Keratinocyte (primary cell): ENCODE measurements around the gene AP4S1.

Experiments
- CTCF ChIP-seq, 3 experiments: IDR thresholded peaks in 1 of 3; conservative IDR thresholded peaks in 1 of 3; optimal IDR thresholded peaks in 1 of 3; 2 replicates in 2 of 3; 3 replicates in 1 of 3; pipeline versions ENCODE3 to v1.5.1; 2011; ENCODE audit warnings: low read length in 3 of 3, mild to moderate bottlenecking in 3 of 3, moderate library complexity in 2 of 3, control low read depth in 1 of 3, inconsistent platforms in 1 of 3; ENCODE audit not compliant: insufficient read depth in 2 of 3; ENCODE audit errors: extremely low read depth in 1 of 3
- EZH2 ChIP-seq: IDR thresholded peaks from one replicate; pipeline ENCODE4 v1.6.1; 2012; ENCODE audit warnings: inconsistent platforms, mild to moderate bottlenecking, low read length, moderate library complexity

- TF ChIP-seq CTCF (optimal IDR thresholded peaks at IDR 0.05 in 1 of 3, IDR thresholded peaks at IDR 0.05 in 1 of 3, conservative IDR thresholded peaks at IDR 0.05 in 1 of 3; ENCODE audit: extremely low read depth in 1 of 3, insufficient read depth in 2 of 3, low read length in 3 of 3) (no peak), EZH2 (no peak)
These were observed 24.7 kb upstream of the AP4S1 start for GRCh38 chr14:31000629-31001338.
